GM10248 (cell line): ENCODE results near the gene NSD2.
"Not testable (repeated sequence)": the region's sequence is repeated elsewhere in the genome, so short reads cannot be mapped to it uniquely, and the experiment has no call there.

Experiments used
- CTCF ChIA-PET: fragments of 300-600 bp; sonication (Branson Sonifier 250); formaldehyde crosslinking; extraction: SDS; loops from one replicate; lab custom pipeline; 2021; ENCODE audit warnings: antibody characterized with exemption; lab: Yijun Ruan, JAX
- POLR2A ChIA-PET: fragments of 350-650 bp; sonication (Branson Sonifier 250); formaldehyde crosslinking; extraction: SDS; loops from one replicate; lab custom pipeline; 2020; ENCODE audit warnings: antibody characterized with exemption; lab: Yijun Ruan, JAX
- DNase-seq: peaks from one replicate; pipeline ENCODE4 v3.0.0; 2012; ENCODE audit errors: extremely low spot score
- CTCF ChIP-seq: IDR thresholded peaks from 2 replicates; pipeline ENCODE4 v1.5.1; 2012; ENCODE audit warnings: mild to moderate bottlenecking, low read depth; ENCODE audit errors: extremely low read depth, missing control alignments, control extremely low read depth

NSD2 gene

GRCh38 chr4:1833307-1834046 lies 37.7 kb upstream of the NSD2 start:
- no peak for DNase-seq
- TF ChIP-seq CTCF: no peak
- ChIA-PET POLR2A (interaction anchor here (1.0 kb wide), 1 partner anchor 15 kb away, joined by 10 read pairs; no protein-coding TSS in a partner anchor), CTCF (interaction anchor here (1.1 to 7.0 kb wide), 13 partner anchors 9 to 140 kb away, joined by 3 to 42 read pairs (median 5); no protein-coding TSS in a partner anchor)

- no peak for TF ChIP-seq CTCF
- ChIA-PET CTCF (interaction anchor here (1.0 to 7.0 kb wide), 15 partner anchors 8 to 141 kb away, joined by 3 to 42 read pairs (median 4); no protein-coding TSS in a partner anchor), POLR2A (interaction anchor here (0.6 to 1.0 kb wide), 2 partner anchors 14 to 413 kb away, joined by 3 to 10 read pairs; no protein-coding TSS in a partner anchor)
- peak; percentile 88 for DNase-seq
These were observed 37.0 kb upstream of the NSD2 start for GRCh38 chr4:1834047-1834775.

GRCh38 chr4:1835836-1836235 lies 35.4 kb upstream of the NSD2 start:
- POLR2A ChIA-PET: interaction anchor here (0.5 kb wide), 1 partner anchor 12 kb away, joined by 3 read pairs; no protein-coding TSS in a partner anchor
- not testable (repeated sequence) for DNase-seq
- CTCF ChIA-PET: interaction anchor here (0.8 to 7.0 kb wide), 2 partner anchors 15 to 64 kb away, joined by 3 to 42 read pairs; no protein-coding TSS in a partner anchor

- no peak for TF ChIP-seq CTCF
- POLR2A ChIA-PET: no interaction called here
- CTCF ChIA-PET: interaction anchor here (7.0 kb wide), 1 partner anchor 64 kb away, joined by 42 read pairs; no protein-coding TSS in a partner anchor
- no peak for DNase-seq
These were observed 34.5 kb upstream of the NSD2 start for GRCh38 chr4:1836650-1837049.

- POLR2A ChIA-PET: no interaction called here
- CTCF ChIA-PET: no interaction called here
- DNase-seq: no peak
- no peak for TF ChIP-seq CTCF
These were observed 34.1 kb upstream of the NSD2 start for GRCh38 chr4:1837069-1837468.

- ChIA-PET POLR2A (no interaction called here), CTCF (interaction anchor here (0.7 to 2.1 kb wide), 4 partner anchors 8 to 146 kb away, joined by 3 to 6 read pairs (median 3); no protein-coding TSS in a partner anchor)
- no peak for DNase-seq
- TF ChIP-seq CTCF: no peak
These were observed 31.9 kb upstream of the NSD2 start for GRCh38 chr4:1839282-1839681.
